A673 (cell line): ENCODE data around the gene NUDT14. TPM values are rescaled to one million over a fixed set of nuclear protein-coding genes. Genes with fewer than 3 reads are reported as not detected.

ENCODE experiments used
- BruUV-seq: library from RNA; stranded (reverse); fragments of 400-500 nt; replicated peaks from 2 replicates; lab custom pipeline; 2021; lab: Mats Ljungman, UMichigan
- CTCF ChIA-PET: fragments of 300-600 bp; sonication (Branson Sonifier 250); formaldehyde crosslinking; loops from one replicate; lab custom pipeline; 2022; ENCODE audit warnings: antibody characterized with exemption; lab: Charles Lee
- POLR2A ChIA-PET: fragments of 300-600 bp; sonication (Branson Sonifier 250); formaldehyde crosslinking; loops from one replicate; lab custom pipeline; 2022; ENCODE audit warnings: antibody characterized with exemption; ENCODE audit not compliant: low non-redundant PET; lab: Charles Lee
- DNase-seq: peaks from one replicate; pipeline ENCODE4 v3.0.0-alpha.2; 2015; ENCODE audit warnings: low spot score
- H3K27ac ChIP-seq: fragments of 200-600 bp; sonication (generic); 2 replicates; pipeline ENCODE4 v1.5.1; 2016; ENCODE audit warnings: mixed run types, low read depth, mild to moderate bottlenecking, mixed read lengths, antibody characterized with exemption, low read length; ENCODE audit not compliant: poor library complexity, severe bottlenecking
- H3K27me3 ChIP-seq: fragments of 200-600 bp; sonication (generic); replicated peaks from 2 replicates; pipeline ENCODE4 v1.6.1; 2017; ENCODE audit warnings: mixed run types, low read depth, mild to moderate bottlenecking, mixed read lengths, antibody characterized with exemption, low read length; ENCODE audit not compliant: insufficient read depth, poor library complexity
- H3K36me3 ChIP-seq: fragments of 200-600 bp; sonication (generic); 2 replicates; pipeline ENCODE4 v1.6.1; 2016; ENCODE audit warnings: mixed run types, mild to moderate bottlenecking, mixed read lengths, antibody characterized with exemption, low read length; ENCODE audit not compliant: insufficient read depth, poor library complexity, severe bottlenecking
- H3K4me1 ChIP-seq: fragments of 200-600 bp; sonication (generic); 2 replicates; pipeline ENCODE4 v1.6.1; 2017; ENCODE audit warnings: mixed run types, mild to moderate bottlenecking, mixed read lengths, antibody characterized with exemption, low read length; ENCODE audit not compliant: insufficient read depth, poor library complexity, severe bottlenecking
- H3K4me3 ChIP-seq: fragments of 200-600 bp; sonication (generic); 2 replicates; pipeline ENCODE4 v1.5.1; 2016; ENCODE audit warnings: low read depth, mixed run types, mild to moderate bottlenecking, mixed read lengths, low read length; ENCODE audit not compliant: poor library complexity, severe bottlenecking
- H3K9me3 ChIP-seq: fragments of 200-600 bp; sonication (generic); 2 replicates; pipeline ENCODE4 v1.6.1; 2016; ENCODE audit warnings: mixed run types, low read depth, mild to moderate bottlenecking, mixed read lengths, antibody characterized with exemption, low read length; ENCODE audit not compliant: poor library complexity, severe bottlenecking
- CTCF ChIP-seq: fragments of 300-800, 200-600 bp; sonication (generic); conservative IDR thresholded peaks from 2 replicates; pipeline ENCODE4 v1.5.1; 2017; ENCODE audit warnings: low read depth, mild to moderate bottlenecking, antibody characterized with exemption, low read length, moderate library complexity, mixed read lengths
- EZH2 ChIP-seq: fragments of 200-600 bp; sonication (generic); IDR thresholded peaks from 2 replicates; pipeline ENCODE4 v1.6.1; 2017; ENCODE audit warnings: borderline replicate concordance, low read depth, mild to moderate bottlenecking, mixed read lengths, antibody characterized with exemption, low read length; ENCODE audit not compliant: poor library complexity, severe bottlenecking
- intact Hi-C: fragments of 100-400 bp; cut with micrococcal nuclease; formaldehyde crosslinking; loops from one replicate; pipeline ENCODE4 v1.10.0; 2022; ENCODE audit not compliant: unreplicated experiment
- total RNA-seq: library from RNA; stranded (reverse); gene quantifications from 2 replicates; pipeline ENCODE4 v1.2.3, GENCODE V29; 2021

Gene NUDT14
- total RNA-seq, 1 experiment from 2014 or later = 30.8 TPM

- DNase-seq = no peak
- TF ChIP-seq CTCF = no peak
- no peak for TF ChIP-seq EZH2
- Histone ChIP-seq H3K27ac (no peak overlapping the region), H3K4me1 (no peaks in the 10 kb centered on the region), H3K36me3 (peaks cover 12% of the 10 kb centered on the region), H3K9me3 (no peaks in the 10 kb centered on the region), H3K27me3 (no peaks in the 10 kb centered on the region), H3K4me3 (no peak overlapping the region)
- POLR2A ChIA-PET = no interaction called here
- CTCF ChIA-PET = no interaction called here
- intact Hi-C loops = no loop called here
- BruUV-seq = no TSS peak
These were observed 42.8 kb upstream of the NUDT14 start for GRCh38 chr14:105223770-105224544.

GRCh38 chr14:105223260-105223659, 42.1 kb upstream of the NUDT14 start:
- ChIA-PET POLR2A (no interaction called here), CTCF (no interaction called here)
- TF ChIP-seq CTCF = no peak
- no peak for TF ChIP-seq EZH2
- intact Hi-C loops = no loop called here
- Histone ChIP-seq H3K4me1 (no peaks in the 10 kb centered on the region), H3K4me3 (no peak overlapping the region), H3K9me3 (no peaks in the 10 kb centered on the region), H3K27ac (no peak overlapping the region), H3K36me3 (peaks cover 13% of the 10 kb centered on the region), H3K27me3 (no peaks in the 10 kb centered on the region)
- BruUV-seq = no TSS peak
- no peak for DNase-seq

DNA sequence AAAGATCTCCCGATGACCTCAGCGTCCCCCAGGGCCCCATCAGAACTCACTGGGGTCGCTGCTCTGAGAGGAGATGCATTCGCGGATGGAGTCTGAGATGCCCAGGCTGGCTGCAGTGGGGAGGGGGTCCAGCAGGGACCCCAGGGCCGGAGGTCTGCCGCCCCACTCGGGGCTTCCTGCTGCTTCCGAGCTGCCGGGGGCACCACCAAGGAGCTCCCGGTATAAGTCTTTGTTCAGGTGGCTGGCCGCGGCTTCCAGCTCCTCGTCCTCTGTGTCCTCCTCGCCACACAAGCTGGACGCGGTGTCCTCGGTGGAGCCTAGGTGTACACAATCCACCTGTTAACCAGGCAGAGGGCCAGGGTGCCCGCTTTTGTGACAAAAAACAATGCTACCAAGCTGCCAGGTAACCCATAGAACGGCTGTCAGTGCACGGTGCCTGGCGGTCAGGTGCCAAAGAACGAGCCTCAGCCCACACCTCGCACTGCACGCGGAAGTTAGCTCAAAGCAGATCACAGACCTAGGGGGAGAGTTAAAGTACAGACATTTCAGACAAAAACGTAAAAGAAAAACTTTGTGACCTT, 40.6 kb upstream of the NUDT14 start:
- TF ChIP-seq CTCF (no peak), EZH2 (no peak)
- no peak for DNase-seq
- Histone ChIP-seq H3K36me3 (peaks cover 16% of the 10 kb centered on the region), H3K27me3 (no peaks in the 10 kb centered on the region), H3K9me3 (no peaks in the 10 kb centered on the region), H3K4me3 (no peak overlapping the region), H3K4me1 (no peaks in the 10 kb centered on the region), H3K27ac (no peak overlapping the region)
- ChIA-PET CTCF (interaction anchor here (0.7 kb wide), 1 partner anchor 354 kb away, joined by 3 read pairs; no protein-coding TSS in a partner anchor), POLR2A (no interaction called here)
- intact Hi-C loops = no loop called here
- BruUV-seq = no TSS peak
